ENCODE data around the gene NRROS. TPM values are rescaled to one million over a fixed set of nuclear protein-coding genes. Genes with fewer than 3 reads are reported as not detected.

Gene NRROS
- total RNA-seq, 1 donor from 2014 or later, result 0.68 TPM

DNA sequence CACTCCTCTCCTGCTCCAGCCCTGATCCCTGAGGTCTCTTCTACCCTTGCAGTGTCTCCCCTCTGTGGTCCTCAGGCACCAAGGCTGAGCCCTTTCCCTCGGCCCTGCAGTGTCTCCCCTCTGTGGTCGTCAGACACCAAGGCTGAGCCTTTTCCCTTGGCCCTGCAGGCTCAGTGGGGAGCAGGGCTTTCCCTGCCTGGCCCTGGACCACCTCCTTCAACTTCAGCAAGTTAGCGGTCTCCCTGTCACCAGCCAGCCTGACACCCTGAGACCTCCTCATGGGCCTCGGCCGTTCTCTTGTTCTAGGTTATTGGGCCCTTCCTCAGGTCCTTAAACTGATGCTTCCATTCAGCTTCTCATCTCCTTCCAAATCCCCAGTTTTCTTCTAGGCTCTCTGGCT, 4.3 kb downstream of the NRROS start:
- Mint-ChIP-seq H3K27me3 (peaks cover 14% of the 10 kb centered on the region), H3K9me3 (no peaks in the 10 kb centered on the region), H3K27ac (no peak overlapping the region), H3K36me3 (no peaks in the 10 kb centered on the region), H3K4me3 (no peak overlapping the region), H3K4me1 (ENCODE audit: unreplicated experiment) (no peaks in the 10 kb centered on the region)
- no peak for DNase-seq (ENCODE audit: extremely low spot score, unreplicated experiment)
- TF ChIP-seq, protein P1, sequence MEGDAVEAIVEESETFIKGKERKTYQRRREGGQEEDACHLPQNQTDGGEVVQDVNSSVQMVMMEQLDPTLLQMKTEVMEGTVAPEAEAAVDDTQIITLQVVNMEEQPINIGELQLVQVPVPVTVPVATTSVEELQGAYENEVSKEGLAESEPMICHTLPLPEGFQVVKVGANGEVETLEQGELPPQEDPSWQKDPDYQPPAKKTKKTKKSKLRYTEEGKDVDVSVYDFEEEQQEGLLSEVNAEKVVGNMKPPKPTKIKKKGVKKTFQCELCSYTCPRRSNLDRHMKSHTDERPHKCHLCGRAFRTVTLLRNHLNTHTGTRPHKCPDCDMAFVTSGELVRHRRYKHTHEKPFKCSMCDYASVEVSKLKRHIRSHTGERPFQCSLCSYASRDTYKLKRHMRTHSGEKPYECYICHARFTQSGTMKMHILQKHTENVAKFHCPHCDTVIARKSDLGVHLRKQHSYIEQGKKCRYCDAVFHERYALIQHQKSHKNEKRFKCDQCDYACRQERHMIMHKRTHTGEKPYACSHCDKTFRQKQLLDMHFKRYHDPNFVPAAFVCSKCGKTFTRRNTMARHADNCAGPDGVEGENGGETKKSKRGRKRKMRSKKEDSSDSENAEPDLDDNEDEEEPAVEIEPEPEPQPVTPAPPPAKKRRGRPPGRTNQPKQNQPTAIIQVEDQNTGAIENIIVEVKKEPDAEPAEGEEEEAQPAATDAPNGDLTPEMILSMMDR (conservative IDR thresholded peaks at IDR 0.05), result no peak

DNA sequence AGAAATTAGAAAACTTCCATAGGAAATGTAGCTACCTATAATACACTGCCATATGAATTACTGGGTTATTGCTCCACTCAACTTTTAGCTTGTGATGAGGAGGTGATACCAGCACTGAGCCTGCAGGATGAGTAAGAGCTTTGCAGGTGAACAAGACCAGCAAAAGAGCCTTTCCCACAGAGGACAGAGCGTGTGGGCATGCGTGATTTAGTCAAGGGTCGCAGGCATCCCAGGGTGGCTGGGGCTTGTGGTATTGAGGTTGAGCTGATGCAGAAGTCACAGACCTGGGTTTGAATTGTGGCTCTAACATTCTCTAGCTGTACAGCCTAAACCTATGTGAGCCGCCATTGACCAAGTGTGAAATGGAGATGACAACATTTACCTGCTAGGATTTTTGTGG, 5.6 kb downstream of the NRROS start:
- H3K27me3 Mint-ChIP-seq, result peaks cover 6% of the 10 kb centered on the region
- DNase-seq (ENCODE audit: extremely low spot score, unreplicated experiment), result no peak
- H3K4me1 Mint-ChIP-seq (ENCODE audit: unreplicated experiment), result no peaks in the 10 kb centered on the region
- TF ChIP-seq, protein P1 (conservative IDR thresholded peaks at IDR 0.05), result no peak
- H3K27ac Mint-ChIP-seq, result no peak overlapping the region
- H3K4me3 Mint-ChIP-seq, result no peak overlapping the region
- H3K9me3 Mint-ChIP-seq, result no peaks in the 10 kb centered on the region
- H3K36me3 Mint-ChIP-seq, result no peaks in the 10 kb centered on the region

DNA sequence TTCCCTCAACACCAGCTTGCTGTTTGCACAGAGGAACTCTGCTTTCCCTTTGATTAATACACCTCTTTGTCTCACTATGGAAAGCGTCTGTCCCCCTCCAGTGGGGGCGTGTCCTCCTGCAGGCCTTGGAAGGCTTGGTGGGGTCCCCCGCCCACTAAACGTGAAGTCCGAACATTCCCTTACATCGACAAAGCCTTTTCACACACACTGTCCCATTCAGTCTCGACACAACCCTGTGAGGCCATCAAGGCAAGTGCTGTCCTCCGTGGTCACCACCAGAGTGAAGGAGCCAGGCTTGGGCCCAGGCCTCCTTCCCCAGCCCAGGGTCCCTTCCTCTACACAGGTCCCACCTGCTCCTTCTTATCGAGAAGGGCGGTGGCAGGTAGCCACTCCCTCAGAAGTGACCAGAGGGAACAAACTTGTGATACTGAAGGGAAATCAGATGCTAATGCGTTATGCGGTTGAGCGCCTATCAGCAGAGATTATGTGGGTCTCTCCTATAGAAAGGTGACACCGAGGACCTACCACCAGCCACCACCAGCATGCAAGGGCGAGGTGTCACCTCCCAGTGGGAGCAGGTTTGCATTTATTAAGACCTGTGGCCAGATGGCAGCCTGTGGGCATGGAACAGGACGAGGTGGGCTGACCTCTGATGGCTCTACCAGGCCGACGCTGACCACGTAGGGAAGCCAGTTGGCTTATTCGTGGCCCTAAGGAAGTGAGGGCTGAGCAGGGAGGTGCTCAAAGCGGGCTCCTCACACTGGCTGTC, 6.6 kb downstream of the NRROS start:
- H3K4me1 Mint-ChIP-seq (ENCODE audit: unreplicated experiment), result no peaks in the 10 kb centered on the region
- H3K9me3 Mint-ChIP-seq, result no peaks in the 10 kb centered on the region
- no peak overlapping the region for H3K4me3 Mint-ChIP-seq
- H3K27ac Mint-ChIP-seq, result no peak overlapping the region
- H3K27me3 Mint-ChIP-seq, result peaks cover 3% of the 10 kb centered on the region
- no peak for DNase-seq (ENCODE audit: extremely low spot score, unreplicated experiment)
- no peaks in the 10 kb centered on the region for H3K36me3 Mint-ChIP-seq
- TF ChIP-seq, protein P1 (conservative IDR thresholded peaks at IDR 0.05), result no peak

DNA sequence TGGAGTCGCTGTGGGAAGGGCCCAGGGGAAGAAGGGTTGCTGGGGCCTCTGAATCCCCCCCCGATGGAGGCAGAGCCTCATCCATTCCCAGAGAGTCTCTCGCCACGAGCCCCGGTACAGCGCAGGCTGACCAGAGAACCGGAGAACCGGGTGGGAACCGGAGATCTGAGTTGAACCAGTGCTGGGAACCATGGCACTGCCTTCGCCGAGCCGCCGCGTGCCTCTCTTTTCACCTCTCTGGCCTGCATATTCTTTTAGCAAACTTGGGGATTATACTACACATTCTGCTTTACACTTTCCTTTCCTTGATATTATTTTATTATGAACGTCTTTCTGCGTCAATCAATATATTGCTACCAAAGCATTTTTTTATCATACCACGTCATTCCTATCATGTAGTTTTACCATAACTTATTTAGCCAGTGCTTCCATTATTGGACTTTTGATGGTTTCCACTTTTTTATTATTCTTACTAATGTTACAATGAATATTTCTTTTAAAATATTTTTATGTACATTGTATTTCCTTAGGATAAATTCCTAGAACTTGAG, 7.2 kb downstream of the NRROS start:
- no peaks in the 10 kb centered on the region for H3K4me1 Mint-ChIP-seq (ENCODE audit: unreplicated experiment)
- H3K4me3 Mint-ChIP-seq, result no peak overlapping the region
- no peaks in the 10 kb centered on the region for H3K36me3 Mint-ChIP-seq
- TF ChIP-seq, protein P1 (conservative IDR thresholded peaks at IDR 0.05), result no peak
- no peaks in the 10 kb centered on the region for H3K27me3 Mint-ChIP-seq
- H3K9me3 Mint-ChIP-seq, result no peaks in the 10 kb centered on the region
- H3K27ac Mint-ChIP-seq, result peak overlapping the region; percentile 5
- DNase-seq (ENCODE audit: extremely low spot score, unreplicated experiment), result no peak

DNA sequence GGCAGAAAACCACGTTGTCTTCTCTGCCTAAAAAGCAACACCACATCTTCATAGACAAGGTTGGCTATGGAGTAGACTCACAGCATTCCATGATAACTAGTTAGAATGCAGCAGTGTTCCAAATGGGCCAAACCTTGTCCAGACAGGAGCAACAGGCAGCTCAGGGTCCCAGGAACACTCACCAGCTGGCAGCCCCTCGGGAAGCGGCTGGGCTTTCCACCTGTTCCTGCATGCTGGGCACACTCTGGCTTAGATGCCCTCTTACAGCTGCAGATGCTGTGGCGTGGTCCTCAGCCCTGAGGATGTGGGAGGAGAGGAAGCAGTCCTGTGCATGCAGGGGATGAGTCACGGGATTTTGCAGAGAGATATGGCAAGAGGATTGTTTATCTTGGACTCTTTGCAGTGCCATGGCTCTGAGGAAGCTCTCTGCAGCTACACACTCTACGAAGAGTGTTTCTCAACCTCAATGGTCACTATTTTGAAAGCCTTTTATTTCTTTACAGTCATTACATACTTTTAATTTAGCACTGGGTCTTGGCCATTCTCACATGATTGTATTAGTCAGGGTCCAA, 11.3 kb downstream of the NRROS start:
- H3K36me3 Mint-ChIP-seq, result no peaks in the 10 kb centered on the region
- H3K27ac Mint-ChIP-seq, result no peak overlapping the region
- H3K4me3 Mint-ChIP-seq, result no peak overlapping the region
- DNase-seq (ENCODE audit: extremely low spot score, unreplicated experiment), result no peak
- H3K9me3 Mint-ChIP-seq, result no peaks in the 10 kb centered on the region
- TF ChIP-seq, protein P1 (conservative IDR thresholded peaks at IDR 0.05), result no peak
- H3K4me1 Mint-ChIP-seq (ENCODE audit: unreplicated experiment), result no peaks in the 10 kb centered on the region
- no peaks in the 10 kb centered on the region for H3K27me3 Mint-ChIP-seq
